Activated B cell treated with CpG ODN at 0.5 μM for 24 hours (primary cell): ENCODE results near the gene NUP43. TPM values are rescaled to one million over a fixed set of nuclear protein-coding genes. Genes with fewer than 3 reads are reported as not detected.

Experiments used
- ATAC-seq: fragments of 200-7000 bp; cut with Tn5 transposase; one replicate; pipeline ENCODE4 v1.10.0; 2021; ENCODE audit warnings: low read depth, mild to moderate bottlenecking, moderate library complexity
- CTCF ChIA-PET: fragments of 350-600 bp; sonication (Branson Sonifier 250); formaldehyde crosslinking; loops from one replicate; lab custom pipeline; 2021; ENCODE audit warnings: antibody characterized with exemption; lab: Charles Lee
- POLR2A ChIA-PET: fragments of 350-600 bp; sonication (Branson Sonifier 250); formaldehyde crosslinking; loops from one replicate; lab custom pipeline; 2021; ENCODE audit warnings: antibody characterized with exemption; lab: Charles Lee
- DNase-seq: peaks from one replicate; pipeline ENCODE4 v3.0.0; 2022
- H3K27ac Mint-ChIP-seq: one replicate; pipeline ENCODE4 v1.8.0; 2020; ENCODE audit warnings: mixed read lengths
- H3K27me3 Mint-ChIP-seq: one replicate; pipeline ENCODE4 v1.8.0; 2021; ENCODE audit warnings: mixed read lengths
- H3K36me3 Mint-ChIP-seq: one replicate; pipeline ENCODE4 v1.8.0; 2021; ENCODE audit warnings: low read depth, mixed read lengths
- H3K4me1 Mint-ChIP-seq: one replicate; pipeline ENCODE4 v1.8.0; 2021; ENCODE audit warnings: mixed read lengths
- H3K4me3 Mint-ChIP-seq: one replicate; pipeline ENCODE4 v1.8.0; 2020; ENCODE audit warnings: mild to moderate bottlenecking, mixed read lengths
- H3K9me3 Mint-ChIP-seq: one replicate; pipeline ENCODE4 v1.8.0; 2020; ENCODE audit warnings: mixed read lengths
- CTCF ChIP-seq: fragments of 200-600 bp; IDR thresholded peaks from one replicate; pipeline ENCODE4 v1.8.0; 2022; ENCODE audit warnings: antibody characterized with exemption, mild to moderate bottlenecking
- intact Hi-C: fragments of 100-400 bp; cut with micrococcal nuclease; formaldehyde crosslinking; loops from one replicate; pipeline ENCODE4 v1.15.1; 2024
- total RNA-seq: library from RNA; stranded (reverse); gene quantifications from 2 replicates; pipeline ENCODE4 v1.2.3, GENCODE V29; 2022

NUP43 gene
- total RNA-seq, 1 donor from 2014 or later: 50.4 TPM

- ATAC-seq: no peak
- intact Hi-C loops: loop anchor here (10.0 kb wide), 1 partner anchor 197 kb away; the partner anchor contains the start of gene RAET1G
- peaks cover 69% of the 10 kb centered on the region for H3K36me3 Mint-ChIP-seq
- ChIA-PET CTCF (no interaction called here), POLR2A (interaction anchor here (0.5 kb wide), 1 partner anchor 111 kb away, joined by 3 read pairs; no protein-coding TSS in a partner anchor)
- H3K9me3 Mint-ChIP-seq: no peaks in the 10 kb centered on the region
- H3K27me3 Mint-ChIP-seq: no peaks in the 10 kb centered on the region
- no peak for TF ChIP-seq CTCF
- peaks cover 15% of the 10 kb centered on the region for H3K4me1 Mint-ChIP-seq
- DNase-seq: no peak
- no peak overlapping the region for H3K4me3 Mint-ChIP-seq
- no peak overlapping the region for H3K27ac Mint-ChIP-seq
Measured at GRCh38 chr6:149727793-149728498, 18.4 kb downstream of the NUP43 start.

- Mint-ChIP-seq H3K27me3 (no peaks in the 10 kb centered on the region), H3K9me3 (no peaks in the 10 kb centered on the region), H3K36me3 (peaks cover 55% of the 10 kb centered on the region), H3K4me1 (peaks cover 15% of the 10 kb centered on the region), H3K4me3 (no peak overlapping the region), H3K27ac (no peak overlapping the region)
- DNase-seq (no peak), ATAC-seq (no peak)
- POLR2A ChIA-PET: interaction anchor here (0.7 kb wide), 1 partner anchor 94 kb away, joined by 4 read pairs; no protein-coding TSS in a partner anchor
- TF ChIP-seq CTCF: no peak
- CTCF ChIA-PET: no interaction called here
- intact Hi-C loops: loop anchor here (10.0 kb wide), 1 partner anchor 199 kb away; the partner anchor contains the start of gene RAET1G
Measured at GRCh38 chr6:149725785-149726184, 20.5 kb downstream of the NUP43 start.

GRCh38 chr6:149723771-149724417 lies 22.4 kb downstream of the NUP43 start:
- H3K36me3 Mint-ChIP-seq: peaks cover 39% of the 10 kb centered on the region
- no peak overlapping the region for H3K4me3 Mint-ChIP-seq
- intact Hi-C loops: loop anchor here (1.0 to 10.0 kb wide), 3 partner anchors 140 to 293 kb away; partner anchors contain the start of genes LRP11 and RAET1G
- no peaks in the 10 kb centered on the region for H3K9me3 Mint-ChIP-seq
- H3K27ac Mint-ChIP-seq: peak overlapping the region; percentile 65
- TF ChIP-seq CTCF: peak; percentile 48
- CTCF ChIA-PET: interaction anchor here (1.2 kb wide), 1 partner anchor 174 kb away, joined by 3 read pairs; no protein-coding TSS in a partner anchor
- H3K4me1 Mint-ChIP-seq: peaks cover 15% of the 10 kb centered on the region
- POLR2A ChIA-PET: interaction anchor here (0.6 kb wide), 2 partner anchors 41 to 257 kb away, joined by 3 to 4 read pairs; no protein-coding TSS in a partner anchor
- ATAC-seq: peak; percentile 91
- no peaks in the 10 kb centered on the region for H3K27me3 Mint-ChIP-seq
- no peak for DNase-seq

- TF ChIP-seq CTCF: no peak
- DNase-seq (no peak), ATAC-seq (no peak)
- Mint-ChIP-seq H3K4me3 (no peak overlapping the region), H3K9me3 (no peaks in the 10 kb centered on the region), H3K27ac (no peak overlapping the region), H3K4me1 (peaks cover 9% of the 10 kb centered on the region), H3K27me3 (no peaks in the 10 kb centered on the region), H3K36me3 (peaks cover 35% of the 10 kb centered on the region)
- intact Hi-C loops: loop anchor here (5.0 to 10.0 kb wide), 2 partner anchors 202 to 294 kb away; partner anchors contain the start of gene RAET1G
- POLR2A ChIA-PET: interaction anchor here (0.6 kb wide), 2 partner anchors 40 to 256 kb away, joined by 3 to 4 read pairs; no protein-coding TSS in a partner anchor
- CTCF ChIA-PET: interaction anchor here (1.2 kb wide), 1 partner anchor 173 kb away, joined by 3 read pairs; no protein-coding TSS in a partner anchor
Measured at GRCh38 chr6:149723262-149723661, 23.1 kb downstream of the NUP43 start.
